ENCODE data around the gene ATP8A2.

The ATP8A2 gene

GRCh38 chr13:25657157-25657556, 285.4 kb downstream of the ATP8A2 start:
- in situ Hi-C loops (cut with HindIII; ENCODE audit: low sequenced_read_pairs) = no loop called here
- no peak for DNase-seq (ENCODE audit: low read depth, low spot score)
- H3K4me3 ChIP-seq (ENCODE audit: low read depth, low read length) = no peak overlapping the region
- TF ChIP-seq CTCF (IDR thresholded peaks at IDR 0.05; ENCODE audit: low read depth, low read length) = no peak

- no peak for DNase-seq (ENCODE audit: low read depth, low spot score)
- in situ Hi-C loops (cut with HindIII; ENCODE audit: low sequenced_read_pairs) = no loop called here
Measured at GRCh38 chr13:25659091-25659795, 287.5 kb downstream of the ATP8A2 start.

GRCh38 chr13:25660996-25661395, 289.2 kb downstream of the ATP8A2 start:
- no peak overlapping the region for H3K4me3 ChIP-seq (ENCODE audit: low read depth, low read length)
- no peak for TF ChIP-seq CTCF (IDR thresholded peaks at IDR 0.05; ENCODE audit: low read depth, low read length)
- in situ Hi-C loops (cut with HindIII; ENCODE audit: low sequenced_read_pairs) = no loop called here
- DNase-seq (ENCODE audit: low read depth, low spot score) = no peak

More at GRCh38 chr13:25659091-25659795, 287.5 kb downstream of the ATP8A2 start:
- no peak overlapping the region for H3K4me3 ChIP-seq (ENCODE audit: low read depth, low read length)
- no peak for TF ChIP-seq CTCF (IDR thresholded peaks at IDR 0.05; ENCODE audit: low read depth, low read length)

GRCh38 chr13:25662516-25662915, 290.7 kb downstream of the ATP8A2 start:
- H3K4me3 ChIP-seq (ENCODE audit: low read depth, low read length) = no peak overlapping the region
- no peak for TF ChIP-seq CTCF (IDR thresholded peaks at IDR 0.05; ENCODE audit: low read depth, low read length)
- in situ Hi-C loops (cut with HindIII; ENCODE audit: low sequenced_read_pairs) = no loop called here
- no peak for DNase-seq (ENCODE audit: low read depth, low spot score)

- H3K4me3 ChIP-seq (ENCODE audit: low read depth, low read length) = no peak overlapping the region
- in situ Hi-C loops (cut with HindIII; ENCODE audit: low sequenced_read_pairs) = no loop called here
- no peak for TF ChIP-seq CTCF (IDR thresholded peaks at IDR 0.05; ENCODE audit: low read depth, low read length)
- DNase-seq (ENCODE audit: low read depth, low spot score) = no peak
Measured at GRCh38 chr13:25668345-25668744, 296.6 kb downstream of the ATP8A2 start.

GRCh38 chr13:25673711-25674110, 301.9 kb downstream of the ATP8A2 start:
- DNase-seq (ENCODE audit: low read depth, low spot score) = no peak
- in situ Hi-C loops (cut with HindIII; ENCODE audit: low sequenced_read_pairs) = no loop called here
- no peak overlapping the region for H3K4me3 ChIP-seq (ENCODE audit: low read depth, low read length)
- TF ChIP-seq CTCF (IDR thresholded peaks at IDR 0.05; ENCODE audit: low read depth, low read length) = no peak
